ENCODE results near the gene MSRB2. TPM values are rescaled to one million over a fixed set of nuclear protein-coding genes. Genes with fewer than 3 reads are reported as not detected.
A peak's percentile ranks its signal among the peaks of the same experiment; 100 is the strongest.
"Not testable (repeated sequence)": the region's sequence is repeated elsewhere in the genome, so short reads cannot be mapped to it uniquely, and the experiment has no call there.

MSRB2 gene
- total RNA-seq, 1 donor from 2014 or later: 20.6 TPM

GRCh38 chr10:23063973-23064812 lies 31.2 kb upstream of the MSRB2 start:
- H3K4me3 ChIP-seq (ENCODE audit: low read depth, low read length): no peak overlapping the region
- TF ChIP-seq, protein P1, sequence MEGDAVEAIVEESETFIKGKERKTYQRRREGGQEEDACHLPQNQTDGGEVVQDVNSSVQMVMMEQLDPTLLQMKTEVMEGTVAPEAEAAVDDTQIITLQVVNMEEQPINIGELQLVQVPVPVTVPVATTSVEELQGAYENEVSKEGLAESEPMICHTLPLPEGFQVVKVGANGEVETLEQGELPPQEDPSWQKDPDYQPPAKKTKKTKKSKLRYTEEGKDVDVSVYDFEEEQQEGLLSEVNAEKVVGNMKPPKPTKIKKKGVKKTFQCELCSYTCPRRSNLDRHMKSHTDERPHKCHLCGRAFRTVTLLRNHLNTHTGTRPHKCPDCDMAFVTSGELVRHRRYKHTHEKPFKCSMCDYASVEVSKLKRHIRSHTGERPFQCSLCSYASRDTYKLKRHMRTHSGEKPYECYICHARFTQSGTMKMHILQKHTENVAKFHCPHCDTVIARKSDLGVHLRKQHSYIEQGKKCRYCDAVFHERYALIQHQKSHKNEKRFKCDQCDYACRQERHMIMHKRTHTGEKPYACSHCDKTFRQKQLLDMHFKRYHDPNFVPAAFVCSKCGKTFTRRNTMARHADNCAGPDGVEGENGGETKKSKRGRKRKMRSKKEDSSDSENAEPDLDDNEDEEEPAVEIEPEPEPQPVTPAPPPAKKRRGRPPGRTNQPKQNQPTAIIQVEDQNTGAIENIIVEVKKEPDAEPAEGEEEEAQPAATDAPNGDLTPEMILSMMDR (conservative IDR thresholded peaks at IDR 0.05; ENCODE audit: low read depth, low read length): no peak
- DNase-seq (ENCODE audit: low read depth): no peak

GRCh38 chr10:23064813-23065114 lies 30.6 kb upstream of the MSRB2 start:
- not testable (repeated sequence) for H3K4me3 ChIP-seq (ENCODE audit: low read depth, low read length); DNase-seq (ENCODE audit: low read depth)

DNA sequence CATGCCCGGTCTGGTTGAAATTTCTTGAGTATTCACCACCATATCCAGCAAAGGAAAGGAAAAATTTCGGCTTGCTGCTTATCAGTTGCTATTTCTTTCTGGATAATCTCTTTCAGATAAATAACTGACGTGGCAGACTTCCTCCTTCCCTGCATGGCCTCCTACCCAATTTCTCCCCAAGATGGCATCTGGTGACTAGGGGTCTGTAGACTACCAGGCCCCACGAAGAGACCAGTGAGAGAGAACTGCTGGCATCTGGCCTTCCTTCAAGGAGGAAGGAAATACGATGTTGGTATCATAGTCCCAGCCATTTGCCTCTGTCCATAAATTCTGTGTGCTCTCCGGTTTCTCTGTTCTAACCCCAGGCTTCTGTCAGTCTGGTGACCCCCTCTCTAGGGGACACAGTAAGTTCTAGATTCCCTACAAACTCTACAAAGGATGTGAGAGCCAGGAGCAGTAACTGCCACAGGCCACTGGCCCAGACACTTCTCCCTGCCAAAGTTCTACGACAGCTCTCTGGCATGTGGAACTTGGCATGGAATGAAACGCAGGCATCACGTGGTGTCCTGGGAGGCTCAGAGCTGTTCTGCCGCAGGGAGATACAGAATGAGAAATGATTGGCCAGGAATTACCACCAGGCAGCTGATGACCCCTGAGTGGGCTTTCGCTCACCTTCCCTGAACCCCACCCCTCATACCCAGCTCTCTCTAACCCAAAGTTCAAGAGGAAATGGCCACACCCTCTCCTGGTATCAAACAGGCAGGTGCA lies 30.0 kb upstream of the MSRB2 start:
- TF ChIP-seq, protein P1 (conservative IDR thresholded peaks at IDR 0.05; ENCODE audit: low read depth, low read length): no peak
- no peak overlapping the region for H3K4me3 ChIP-seq (ENCODE audit: low read depth, low read length)
- DNase-seq (ENCODE audit: low read depth): peak; percentile 61

DNA sequence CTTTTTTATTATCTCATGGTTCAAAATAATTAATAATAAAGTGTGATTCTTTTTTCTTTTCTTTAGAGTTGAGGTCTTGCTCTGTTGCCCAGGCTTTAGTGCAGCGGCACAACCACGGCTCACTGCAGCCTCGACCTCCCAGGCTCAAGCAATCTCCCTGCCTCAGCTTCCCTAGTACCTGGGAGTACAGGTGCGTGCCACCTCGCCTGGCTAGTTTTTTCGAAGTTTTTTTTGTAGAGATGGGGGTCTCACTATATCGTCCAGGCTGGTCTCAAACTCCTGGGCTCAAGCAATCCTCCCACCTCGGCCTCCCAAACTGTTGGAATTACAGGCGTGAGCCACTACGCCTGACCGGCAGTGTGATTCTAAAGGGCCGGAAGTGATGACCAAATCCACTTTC lies 28.0 kb upstream of the MSRB2 start:
- no peak overlapping the region for H3K4me3 ChIP-seq (ENCODE audit: low read depth, low read length)
- TF ChIP-seq, protein P1 (conservative IDR thresholded peaks at IDR 0.05; ENCODE audit: low read depth, low read length): no peak
- no peak for DNase-seq (ENCODE audit: low read depth)

- TF ChIP-seq, protein P1 (conservative IDR thresholded peaks at IDR 0.05; ENCODE audit: low read depth, low read length): peak; percentile 95
- H3K4me3 ChIP-seq (ENCODE audit: low read depth, low read length): no peak overlapping the region
- DNase-seq (ENCODE audit: low read depth): peak; percentile 26
Observed at GRCh38 chr10:23067939-23068775, 27.2 kb upstream of the MSRB2 start.

DNA sequence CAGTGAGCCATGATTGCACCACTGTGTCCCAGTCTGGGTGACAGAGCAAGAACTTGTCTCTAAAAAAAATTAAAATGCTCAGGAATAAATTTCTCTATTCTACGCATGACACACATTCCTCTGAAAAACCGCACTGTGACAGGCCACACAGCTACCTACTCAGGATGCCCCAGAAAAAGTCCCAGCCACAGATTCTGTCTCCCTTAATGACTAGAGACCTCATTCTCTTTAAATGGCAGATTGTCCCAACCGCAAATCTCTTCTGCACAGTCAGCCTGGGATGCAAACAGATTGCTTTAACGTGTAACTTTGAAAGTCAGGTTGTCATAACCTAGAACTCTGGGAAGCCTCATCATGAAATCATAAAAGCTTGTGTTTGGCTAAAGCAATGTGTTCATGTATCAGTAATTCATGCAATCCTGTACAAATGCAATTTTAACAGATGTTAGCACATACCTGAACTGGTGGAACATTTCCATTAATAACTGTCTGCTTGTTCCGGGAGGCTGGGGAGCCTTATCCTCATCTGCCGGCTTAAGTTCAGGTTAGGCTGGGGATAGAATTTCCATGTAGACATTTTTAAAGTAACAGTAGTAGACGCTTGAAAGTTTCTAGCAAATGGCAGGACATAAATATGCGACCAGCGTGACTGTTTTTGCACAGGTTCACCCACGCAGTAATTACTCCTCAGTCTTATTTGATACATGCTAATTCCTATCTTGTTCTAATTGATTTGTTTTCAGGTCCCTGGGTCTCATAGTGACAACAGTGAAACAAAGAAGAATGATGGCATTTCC lies 26.2 kb upstream of the MSRB2 start:
- TF ChIP-seq, protein P1 (conservative IDR thresholded peaks at IDR 0.05; ENCODE audit: low read depth, low read length): no peak
- H3K4me3 ChIP-seq (ENCODE audit: low read depth, low read length): no peak overlapping the region
- no peak for DNase-seq (ENCODE audit: low read depth)

GRCh38 chr10:23070092-23070912 lies 25.1 kb upstream of the MSRB2 start:
- H3K4me3 ChIP-seq (ENCODE audit: low read depth, low read length); DNase-seq (ENCODE audit: low read depth): not testable (repeated sequence)

All from epithelial cell of proximal tubule (primary cell).